Heart left ventricle (tissue), 13 donors: ENCODE results near the gene ANKRD11.

ENCODE experiments used
- POLR2A ChIP-seq, 2 donors: fragments of 450-650 bp; IDR thresholded peaks; one replicate each; pipeline ENCODE4 v1.6.1; 2017; ENCODE audit warnings: antibody characterized with exemption in 2 of 2, mild to moderate bottlenecking in 2 of 2, moderate library complexity in 2 of 2
- TF ChIP-seq, protein P1 (sequence below), 12 donors: fragments of 200-600 bp; sonication (generic) in 4 of 12; IDR thresholded peaks; one replicate each; pipeline versions ENCODE4 v1.5.0 to v1.8.0; 2018 to 2022; ENCODE audit warnings: antibody characterized with exemption in 12 of 12, mild to moderate bottlenecking in 5 of 12
- donor health status: ischemic (EF 13 %, LVEDD 7.1; RV severe dilation, severe dysfunction).
- donor health status: DM: no; HTN: yes; CAD: no.
- donor health status: DM: no; HTN: no; CAD: no.
- donor health status: ischemic (EF 25% LVEDD 6.9; RV normal size, moderate dysfunction).
- donor health status: ischemic (EF 25% LVEDD 5.7; RV mildly dilated, moderate dysfunction).
- donor health status: ischemic (EF 35%, LVEDD 5.7; RV mildly dilated, moderate dysfunction).
- donor health status: nonischemic (EF 11% LVEDD 7.7; RV severe dilation, severe dysfunction).
- donor health status: DM: yes; HTN: yes; CAD: no.
- donor health status: PGD.
- donor health status: ischemic (EF 29% LVEDD 5.4; RV normal size, mild dysfunction).
- donor health status: nonischemic (EF 23%, LVEDD 6.1; RV moderate dilation, normal function).

- TF ChIP-seq, protein P1, sequence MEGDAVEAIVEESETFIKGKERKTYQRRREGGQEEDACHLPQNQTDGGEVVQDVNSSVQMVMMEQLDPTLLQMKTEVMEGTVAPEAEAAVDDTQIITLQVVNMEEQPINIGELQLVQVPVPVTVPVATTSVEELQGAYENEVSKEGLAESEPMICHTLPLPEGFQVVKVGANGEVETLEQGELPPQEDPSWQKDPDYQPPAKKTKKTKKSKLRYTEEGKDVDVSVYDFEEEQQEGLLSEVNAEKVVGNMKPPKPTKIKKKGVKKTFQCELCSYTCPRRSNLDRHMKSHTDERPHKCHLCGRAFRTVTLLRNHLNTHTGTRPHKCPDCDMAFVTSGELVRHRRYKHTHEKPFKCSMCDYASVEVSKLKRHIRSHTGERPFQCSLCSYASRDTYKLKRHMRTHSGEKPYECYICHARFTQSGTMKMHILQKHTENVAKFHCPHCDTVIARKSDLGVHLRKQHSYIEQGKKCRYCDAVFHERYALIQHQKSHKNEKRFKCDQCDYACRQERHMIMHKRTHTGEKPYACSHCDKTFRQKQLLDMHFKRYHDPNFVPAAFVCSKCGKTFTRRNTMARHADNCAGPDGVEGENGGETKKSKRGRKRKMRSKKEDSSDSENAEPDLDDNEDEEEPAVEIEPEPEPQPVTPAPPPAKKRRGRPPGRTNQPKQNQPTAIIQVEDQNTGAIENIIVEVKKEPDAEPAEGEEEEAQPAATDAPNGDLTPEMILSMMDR (IDR thresholded peaks at IDR 0.05) = no peak
- TF ChIP-seq POLR2A (IDR thresholded peaks at IDR 0.05) = no peak
These were observed 23.4 kb downstream of the ANKRD11 start for GRCh38 chr16:89466920-89467319.
